SK-N-MC (cell line): ENCODE data around the gene PSMB10.
A peak's percentile ranks its signal among the peaks of the same experiment; 100 is the strongest.

Experiments used
- DNase-seq: peaks from one replicate; pipeline ENCODE4 v3.0.0-alpha.2; 2011; ENCODE audit warnings: low read depth, low spot score
- H3K27ac ChIP-seq: fragments of 200-600 bp; sonication (generic); 2 replicates; pipeline ENCODE4 v1.5.1; 2016; ENCODE audit warnings: mixed run types
- H3K36me3 ChIP-seq: fragments of 200-600 bp; sonication (generic); 2 replicates; pipeline ENCODE4 v1.6.1; 2017; ENCODE audit warnings: antibody characterized with exemption, low read length, mixed read lengths; ENCODE audit not compliant: insufficient read depth
- H3K4me3 ChIP-seq: fragments of 200-600 bp; sonication (generic); 2 replicates; pipeline ENCODE4 v1.5.1; 2016
- H3K9ac ChIP-seq: fragments of 200-600 bp; sonication (generic); 2 replicates; pipeline ENCODE4 v1.8.0; 2017; ENCODE audit warnings: mixed run types, mixed read lengths; ENCODE audit not compliant: insufficient read length
- H3K9me3 ChIP-seq: fragments of 200-600 bp; sonication (generic); 2 replicates; pipeline ENCODE4 v1.6.1; 2017; ENCODE audit warnings: low read depth, mild to moderate bottlenecking, antibody characterized with exemption, low read length, moderate library complexity, mixed read lengths
- EZH2 ChIP-seq: fragments of 200-600 bp; sonication (generic); IDR thresholded peaks from one replicate; pipeline ENCODE4 v1.6.1; 2017; ENCODE audit warnings: antibody characterized with exemption
- FOXP2 ChIP-seq: optimal IDR thresholded peaks from 2 replicates; pipeline ENCODE3; 2011; ENCODE audit warnings: mild to moderate bottlenecking, moderate library complexity; ENCODE audit not compliant: insufficient read depth; ENCODE audit errors: extremely low read length, control extremely low read depth
- POLR2AphosphoS5 ChIP-seq: IDR thresholded peaks from 2 replicates; pipeline ENCODE4 v1.6.1; 2012; ENCODE audit warnings: mild to moderate bottlenecking, low read depth, low read length, borderline replicate concordance

PSMB10 gene

GRCh38 chr16:67914758-67915495 is 21.7 kb downstream of the PSMB10 start:
- no peaks in the 10 kb centered on the region for H3K36me3 ChIP-seq
- TF ChIP-seq POLR2AphosphoS5, result no peak
- no peak for TF ChIP-seq FOXP2
- TF ChIP-seq EZH2, result no peak
- no peak overlapping the region for H3K27ac ChIP-seq
- no peaks in the 10 kb centered on the region for H3K9me3 ChIP-seq
- no peak for DNase-seq
- no peak overlapping the region for H3K4me3 ChIP-seq
- H3K9ac ChIP-seq, result no peak overlapping the region

DNA sequence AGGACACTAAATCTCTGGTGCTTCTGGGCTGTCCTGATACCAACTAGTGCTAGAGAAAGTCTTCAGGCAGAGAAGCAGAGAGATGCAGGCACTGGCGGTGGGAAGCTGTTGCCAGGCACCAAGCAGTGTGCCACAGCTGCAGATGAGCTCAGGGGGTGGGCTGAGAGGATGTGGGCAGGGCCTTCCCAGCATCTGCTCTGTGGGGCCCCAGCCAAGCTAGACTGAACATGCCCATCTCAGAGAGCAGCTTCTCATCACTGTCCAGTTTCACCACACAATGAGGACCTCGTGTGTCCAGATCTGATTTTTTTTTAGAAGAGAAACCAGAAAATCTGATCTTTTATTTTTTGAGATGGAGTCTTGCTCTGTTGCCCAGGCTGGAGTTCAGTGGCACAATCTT is 26.5 kb downstream of the PSMB10 start:
- no peak overlapping the region for H3K4me3 ChIP-seq
- H3K36me3 ChIP-seq, result no peaks in the 10 kb centered on the region
- no peak for DNase-seq
- no peaks in the 10 kb centered on the region for H3K9me3 ChIP-seq
- H3K9ac ChIP-seq, result no peak overlapping the region
- no peak overlapping the region for H3K27ac ChIP-seq
- no peak for TF ChIP-seq POLR2AphosphoS5
- no peak for TF ChIP-seq EZH2
- TF ChIP-seq FOXP2, result no peak

DNA sequence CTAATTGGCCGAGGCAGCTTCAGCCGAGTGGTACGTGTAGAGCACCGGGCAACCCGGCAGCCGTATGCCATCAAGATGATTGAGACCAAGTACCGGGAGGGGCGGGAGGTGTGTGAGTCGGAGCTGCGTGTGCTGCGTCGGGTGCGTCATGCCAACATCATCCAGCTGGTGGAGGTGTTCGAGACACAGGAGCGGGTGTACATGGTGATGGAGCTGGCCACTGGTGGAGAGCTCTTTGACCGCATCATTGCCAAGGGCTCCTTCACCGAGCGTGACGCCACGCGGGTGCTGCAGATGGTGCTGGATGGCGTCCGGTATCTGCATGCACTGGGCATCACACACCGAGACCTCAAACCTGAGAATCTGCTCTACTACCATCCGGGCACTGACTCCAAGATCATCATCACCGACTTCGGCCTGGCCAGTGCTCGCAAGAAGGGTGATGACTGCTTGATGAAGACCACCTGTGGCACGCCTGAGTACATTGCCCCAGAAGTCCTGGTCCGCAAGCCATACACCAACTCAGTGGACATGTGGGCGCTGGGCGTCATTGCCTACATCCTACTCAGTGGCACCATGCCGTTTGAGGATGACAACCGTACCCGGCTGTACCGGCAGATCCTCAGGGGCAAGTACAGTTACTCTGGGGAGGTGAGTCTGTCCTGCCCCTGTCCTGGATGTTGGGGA is 27.5 kb downstream of the PSMB10 start:
- Histone ChIP-seq H3K36me3 (no peaks in the 10 kb centered on the region), H3K27ac (no peak overlapping the region), H3K4me3 (no peak overlapping the region), H3K9me3 (no peaks in the 10 kb centered on the region), H3K9ac (no peak overlapping the region)
- DNase-seq, result no peak
- TF ChIP-seq POLR2AphosphoS5 (no peak), FOXP2 (no peak), EZH2 (no peak)

DNA sequence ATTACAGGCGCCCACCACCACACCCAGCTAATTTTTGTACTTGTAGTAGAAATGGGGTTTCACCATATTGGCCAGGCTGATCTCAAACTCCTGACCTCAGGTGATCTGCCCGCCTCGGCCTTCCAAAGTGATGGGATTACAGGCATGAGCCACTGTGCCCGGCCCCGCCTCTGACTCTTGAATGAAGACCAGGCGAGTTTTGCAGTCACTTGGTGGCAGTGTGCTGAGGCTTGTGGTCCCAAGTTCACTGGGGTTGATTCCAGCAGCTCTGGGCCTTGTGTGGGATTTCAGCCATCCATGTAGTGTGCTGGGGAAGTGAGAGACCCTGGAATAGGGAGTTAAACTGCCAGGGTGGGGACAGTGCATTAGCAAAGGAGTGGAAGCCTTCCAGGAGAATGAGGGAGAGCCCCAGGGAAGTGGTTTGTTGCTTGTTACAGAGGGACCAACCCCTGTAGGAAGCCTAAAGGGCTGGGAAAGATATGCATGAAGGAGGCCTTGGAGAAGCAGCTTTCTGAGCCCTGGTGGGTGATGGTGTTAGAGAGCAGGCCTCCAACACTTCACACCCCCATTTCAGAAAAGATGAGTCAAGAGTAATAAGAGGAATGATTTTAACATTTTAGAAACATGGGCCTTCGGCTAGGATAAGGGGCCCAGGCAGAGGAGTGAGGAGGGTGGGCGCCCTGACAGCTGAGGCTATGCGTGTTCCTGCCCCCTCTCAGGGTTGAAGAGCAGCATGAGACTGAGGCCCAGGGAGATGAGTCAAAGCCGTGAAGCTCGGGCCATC is 29.1 kb downstream of the PSMB10 start:
- no peak for DNase-seq
- Histone ChIP-seq H3K27ac (no peak overlapping the region), H3K9ac (no peak overlapping the region), H3K36me3 (no peaks in the 10 kb centered on the region), H3K4me3 (no peak overlapping the region), H3K9me3 (no peaks in the 10 kb centered on the region)
- TF ChIP-seq EZH2, result no peak
- no peak for TF ChIP-seq FOXP2
- no peak for TF ChIP-seq POLR2AphosphoS5

GRCh38 chr16:67902831-67903230 is 33.8 kb downstream of the PSMB10 start:
- TF ChIP-seq POLR2AphosphoS5 (no peak), FOXP2 (no peak), EZH2 (no peak)
- Histone ChIP-seq H3K27ac (no peak overlapping the region), H3K4me3 (no peak overlapping the region), H3K9ac (no peak overlapping the region), H3K9me3 (no peaks in the 10 kb centered on the region), H3K36me3 (no peaks in the 10 kb centered on the region)
- no peak for DNase-seq

DNA sequence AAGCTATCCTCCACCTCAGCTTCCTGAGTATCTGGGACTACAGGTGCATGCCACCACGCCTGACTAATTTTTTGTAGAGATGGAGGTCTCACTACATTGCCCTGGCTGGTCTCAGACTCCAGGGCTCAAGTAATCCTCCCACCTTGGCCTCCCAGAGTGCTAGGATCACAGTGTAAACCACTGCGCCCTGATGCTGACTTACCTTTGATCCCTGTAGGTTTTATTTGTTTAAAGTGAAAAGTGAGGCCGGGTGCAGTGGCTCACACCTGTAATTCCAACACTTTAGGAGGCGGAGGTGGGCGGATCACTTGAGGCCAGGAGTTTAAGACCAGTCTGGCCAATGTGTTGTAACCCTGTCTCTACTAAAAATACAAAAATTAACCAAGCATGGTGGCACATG is 34.9 kb downstream of the PSMB10 start:
- no peaks in the 10 kb centered on the region for H3K36me3 ChIP-seq
- no peak for TF ChIP-seq POLR2AphosphoS5
- no peak for TF ChIP-seq FOXP2
- TF ChIP-seq EZH2, result no peak
- no peak overlapping the region for H3K27ac ChIP-seq
- H3K9me3 ChIP-seq, result no peaks in the 10 kb centered on the region
- H3K4me3 ChIP-seq, result no peak overlapping the region
- H3K9ac ChIP-seq, result no peak overlapping the region
- DNase-seq, result no peak

DNA sequence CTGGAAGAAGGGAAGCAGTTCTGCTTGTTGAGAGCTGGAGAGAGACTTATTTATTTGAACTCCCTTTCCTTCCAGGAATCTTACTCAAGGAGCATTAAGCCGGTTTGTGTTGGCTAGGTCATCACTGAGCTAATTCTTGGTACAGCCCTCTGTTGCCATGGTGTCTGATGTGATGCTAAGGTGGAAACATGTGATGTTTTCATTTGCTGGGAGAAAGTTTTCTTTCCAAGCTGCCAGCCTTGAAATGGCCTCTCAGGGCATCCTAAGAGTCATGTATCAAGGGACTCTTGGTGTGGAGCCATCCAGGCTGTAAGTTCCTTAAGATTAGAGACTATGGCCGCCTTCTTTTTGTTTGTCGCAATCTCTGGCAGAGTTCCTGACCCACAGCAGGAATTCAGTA is 39.4 kb downstream of the PSMB10 start:
- no peak overlapping the region for H3K9ac ChIP-seq
- no peaks in the 10 kb centered on the region for H3K36me3 ChIP-seq
- no peaks in the 10 kb centered on the region for H3K9me3 ChIP-seq
- DNase-seq, result no peak
- H3K27ac ChIP-seq, result no peak overlapping the region
- TF ChIP-seq EZH2 (no peak), POLR2AphosphoS5 (no peak), FOXP2 (no peak)
- H3K4me3 ChIP-seq, result no peak overlapping the region

DNA sequence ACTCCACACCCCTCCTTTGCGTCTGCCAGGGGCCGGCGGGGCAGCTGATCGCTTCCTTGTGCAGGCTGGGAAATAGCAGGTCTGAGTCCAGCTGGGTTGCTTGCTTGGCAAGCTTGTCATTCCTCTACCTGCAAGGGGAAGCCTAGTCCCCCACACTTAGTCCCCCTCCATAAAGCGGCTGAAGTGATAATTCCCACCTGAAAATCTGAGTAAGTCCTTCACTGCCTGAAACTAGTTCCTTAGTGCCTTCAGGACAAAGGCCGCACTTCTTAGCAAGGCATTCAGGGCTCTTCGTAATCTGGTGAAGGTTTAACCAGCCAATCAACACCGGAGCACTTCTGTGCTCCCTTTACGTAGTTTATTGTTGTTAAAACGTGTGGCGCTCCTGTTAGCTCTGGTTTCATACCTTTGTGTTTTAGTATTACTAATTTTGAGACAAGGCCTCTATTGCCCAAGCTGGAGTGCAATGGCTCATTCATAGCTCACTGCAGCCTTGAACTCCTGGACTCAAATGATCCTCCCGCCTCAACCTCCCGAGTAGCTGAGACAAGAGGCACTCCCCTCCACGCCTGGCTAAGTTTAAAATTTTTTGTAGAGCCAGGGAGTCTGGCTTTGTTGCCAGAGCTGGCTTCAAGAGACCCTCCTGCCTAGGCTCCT is 42.8 kb downstream of the PSMB10 start:
- DNase-seq, result no peak
- Histone ChIP-seq H3K9me3 (no peaks in the 10 kb centered on the region), H3K4me3 (peak overlapping the region; percentile 84), H3K27ac (no peak overlapping the region), H3K9ac (peak overlapping the region; percentile 89), H3K36me3 (no peaks in the 10 kb centered on the region)
- TF ChIP-seq POLR2AphosphoS5, result no peak
- no peak for TF ChIP-seq FOXP2
- no peak for TF ChIP-seq EZH2
